HepG2 (cell line): ENCODE results near the gene RBM45. TPM values are rescaled to one million over a fixed set of nuclear protein-coding genes. Genes with fewer than 3 reads are reported as not detected.

Experiments
- ATAC-seq: fragments of 200-7000 bp; cut with Tn5 transposase; 3 replicates; pipeline ENCODE4 v1.9.1; 2020; ENCODE audit warnings: mild to moderate bottlenecking, moderate library complexity
- BruUV-seq: library from RNA; stranded (reverse); fragments of 400-500 nt; replicated peaks from 2 replicates; lab custom pipeline; 2021; lab: Mats Ljungman, UMichigan
- CTCF ChIA-PET: fragments of 300-600 bp; formaldehyde crosslinking; extraction: SDS; loops from one replicate; lab custom pipeline; 2021; ENCODE audit warnings: low total read pairs, inconsistent platforms, low intra/inter-chr PET ratio; lab: Yijun Ruan, JAX
- POLR2A ChIA-PET: fragments of 350-600 bp; sonication (Branson Sonifier 250); formaldehyde crosslinking; loops from one replicate; lab custom pipeline; 2020; ENCODE audit warnings: antibody characterized with exemption, inconsistent platforms; lab: Yijun Ruan, JAX
- DNase-seq: peaks from one replicate; pipeline ENCODE4 v3.0.0-alpha.2; 2015; ENCODE audit warnings: low spot score
- FAIRE-seq: peaks from 3 replicates; lab custom pipeline; 2011; peaks lifted over from hg19 to GRCh38; lab: Jason Lieb, UNC
- H2AFZ ChIP-seq: one replicate; pipeline ENCODE4 v1.6.1; 2011; ENCODE audit warnings: low read length, inconsistent platforms
- H3K27ac ChIP-seq: fragments of 300-600 bp; 3 replicates; pipeline ENCODE4 v1.8.0; 2011; ENCODE audit warnings: mixed run types, mild to moderate bottlenecking, mixed read lengths, low read length, inconsistent platforms; ENCODE audit not compliant: insufficient read depth; ENCODE audit errors: extremely low read length
- H3K27me3 ChIP-seq, 2 experiments: fragments of 200-600 bp in 1 of 2; 2 replicates in 1 of 2; 3 replicates in 1 of 2; pipeline versions ENCODE4 v1.6.0 to v1.8.0; 2011; ENCODE audit warnings: low read length in 2 of 2, mild to moderate bottlenecking in 2 of 2, moderate library complexity in 2 of 2, inconsistent platforms in 1 of 2; ENCODE audit not compliant: insufficient read depth in 2 of 2, control insufficient read depth in 1 of 2
- H3K36me3 ChIP-seq, 2 experiments: fragments of 200-600 bp in 1 of 2; replicated peaks in 1 of 2; 2 replicates in 1 of 2; 3 replicates in 1 of 2; pipeline versions ENCODE4 v1.5.1 to v1.8.0; 2011; ENCODE audit warnings: low read length in 2 of 2, inconsistent platforms in 1 of 2; ENCODE audit not compliant: insufficient read depth in 2 of 2, control insufficient read depth in 1 of 2
- H3K4me1 ChIP-seq: 2 replicates; pipeline ENCODE4 v1.5.1; 2012; ENCODE audit warnings: low read length, inconsistent platforms; ENCODE audit not compliant: insufficient read depth
- H3K4me2 ChIP-seq: 2 replicates; pipeline ENCODE4 v1.6.0; 2011; ENCODE audit warnings: low read depth, low read length, inconsistent platforms
- H3K4me3 ChIP-seq, 3 experiments: fragments of 200-600 bp in 1 of 3; sonication (generic), shearing (Covaris generic) in 1 of 3; replicated peaks in 1 of 3; 2 replicates each; pipeline ENCODE4 v1.5.1; 2011 to 2016; ENCODE audit warnings: low read length in 3 of 3, inconsistent platforms in 2 of 3, low read depth in 2 of 3, mild to moderate bottlenecking in 2 of 3, control low read depth in 1 of 3, mixed read lengths in 1 of 3; ENCODE audit not compliant: insufficient read depth in 1 of 3
- H3K79me2 ChIP-seq: one replicate; pipeline ENCODE4 v1.6.1; 2011; ENCODE audit warnings: low read length, inconsistent platforms; ENCODE audit not compliant: insufficient read depth
- H3K9ac ChIP-seq: 2 replicates; pipeline ENCODE4 v1.6.0; 2011; ENCODE audit warnings: mild to moderate bottlenecking, low read depth, low read length, inconsistent platforms; ENCODE audit not compliant: insufficient read depth
- H3K9me3 ChIP-seq: 2 replicates; pipeline ENCODE4 v1.5.1; 2012; ENCODE audit warnings: mild to moderate bottlenecking, low read length
- H4K20me1 ChIP-seq: 2 replicates; pipeline ENCODE4 v1.6.0; 2011; ENCODE audit warnings: inconsistent platforms, mild to moderate bottlenecking, low read length, moderate library complexity; ENCODE audit not compliant: insufficient read depth
- CCAR2 ChIP-seq: fragments of 200-400 bp; formaldehyde crosslinking; optimal IDR thresholded peaks from 2 replicates; pipeline ENCODE3; 2018; ENCODE audit warnings: low read depth, mild to moderate bottlenecking, low read length, moderate library complexity
- CSRNP2 ChIP-seq: sonication (generic); formaldehyde crosslinking; conservative IDR thresholded peaks from 2 replicates; pipeline ENCODE4 v1.8.0; 2022; ENCODE audit warnings: low read depth, missing genetic modification reagents
- IKZF1 ChIP-seq: fragments of 450-650 bp; IDR thresholded peaks from 2 replicates; pipeline ENCODE4 v1.7.1; 2016
- MYNN ChIP-seq: sonication (generic); formaldehyde crosslinking; IDR thresholded peaks from 2 replicates; pipeline ENCODE4 v1.4.0; 2020; ENCODE audit warnings: mild to moderate bottlenecking, low read depth, missing genetic modification reagents
- NAIF1 ChIP-seq: sonication (generic); formaldehyde crosslinking; IDR thresholded peaks from 2 replicates; pipeline ENCODE4 v1.5.0; 2020; ENCODE audit warnings: mild to moderate bottlenecking, missing genetic modification reagents, borderline replicate concordance
- NCOR1 ChIP-seq: fragments of 200-600 bp; sonication (generic); IDR thresholded peaks from 2 replicates; pipeline ENCODE4 v1.7.0; 2017; ENCODE audit warnings: antibody characterized with exemption, low read length, borderline replicate concordance
- PRDM15 ChIP-seq: sonication (generic); formaldehyde crosslinking; IDR thresholded peaks from 2 replicates; pipeline ENCODE4 v1.4.0; 2020; ENCODE audit warnings: missing genetic modification reagents
- REPIN1 ChIP-seq: sonication (generic); formaldehyde crosslinking; IDR thresholded peaks from 2 replicates; pipeline ENCODE4 v1.8.0; 2022; ENCODE audit warnings: missing genetic modification reagents, low read depth, mild to moderate bottlenecking, borderline replicate concordance
- SCMH1 ChIP-seq: sonication (generic); formaldehyde crosslinking; IDR thresholded peaks from 2 replicates; pipeline ENCODE4 v1.9.0; 2021; ENCODE audit warnings: missing genetic modification reagents, mild to moderate bottlenecking, borderline replicate concordance
- TBP ChIP-seq: sonication (generic); formaldehyde crosslinking; IDR thresholded peaks from 2 replicates; pipeline ENCODE4 v1.5.0; 2020; ENCODE audit warnings: missing genetic modification reagents
- ZNF343 ChIP-seq: sonication (generic); formaldehyde crosslinking; IDR thresholded peaks from 2 replicates; pipeline ENCODE4 v1.4.0; 2020; ENCODE audit warnings: mild to moderate bottlenecking, missing genetic modification reagents
- ZNF598 ChIP-seq: sonication (generic); formaldehyde crosslinking; IDR thresholded peaks from 2 replicates; pipeline ENCODE4 v1.5.1; 2020; ENCODE audit warnings: mild to moderate bottlenecking, missing genetic modification reagents, borderline replicate concordance
- ZNF724P ChIP-seq: sonication (generic); formaldehyde crosslinking; IDR thresholded peaks from 2 replicates; pipeline ENCODE4 v1.8.0; 2022; ENCODE audit warnings: missing genetic modification reagents, borderline replicate concordance
- ZNF775 ChIP-seq: sonication (generic); formaldehyde crosslinking; IDR thresholded peaks from 2 replicates; pipeline ENCODE4 v1.4.0; 2020; ENCODE audit warnings: missing genetic modification reagents, mild to moderate bottlenecking, moderate library complexity, borderline replicate concordance
- WGBS: methylation state at CpG from one replicate; pipeline ENCODE4 v1.1.6; 2017; ENCODE audit warnings: low lambda C conversion rate; 5-methylcytosine and 5-hydroxymethylcytosine counted together
- in situ Hi-C: cut with HindIII; loops from 2 replicates; pipeline ENCODE4 v1.10.0; 2017; ENCODE audit warnings: low pct_unique_long_range_greater_than_20kb; ENCODE audit not compliant: extremely low pct_ligation_motif_present
- intact Hi-C: fragments of 100-400 bp; cut with micrococcal nuclease; formaldehyde crosslinking; loops from one replicate; pipeline ENCODE4 v1.10.0; 2022; ENCODE audit not compliant: unreplicated experiment
- polyA plus RNA-seq, 8 experiments: library from polyadenylated mRNA; depleted of rRNA in 3 of 8; stranded (reverse) in 7 of 8; unstranded in 1 of 8; fragments of >200 nt; fragmentation: Illumina TruSeq in 4 of 8; extraction: Trizol in 4 of 8; gene quantifications; 2 replicates each; pipeline versions ENCODE4 v1.2.1 to v1.2.3, GENCODE V29; 2011 to 2016; ENCODE audit warnings: low read depth in 4 of 8, missing spikeins in 1 of 8, mixed read lengths in 1 of 8; ENCODE audit not compliant: insufficient read depth in 1 of 8
- total RNA-seq, 5 experiments: library from RNA; depleted of rRNA; stranded (reverse); fragments of >200 nt; fragmentation: Illumina TruSeq; extraction: Trizol; gene quantifications; 2 replicates each; pipeline ENCODE4 v1.2.3, GENCODE V29; 2016; ENCODE audit warnings: low read depth in 1 of 5

Gene RBM45
- total and polyA plus RNA-seq, 2 of the 13 experiments (the other 11 are each of a cell fraction or from before 2014, with no cell fraction given) = 5.7 to 25.2 TPM

DNA sequence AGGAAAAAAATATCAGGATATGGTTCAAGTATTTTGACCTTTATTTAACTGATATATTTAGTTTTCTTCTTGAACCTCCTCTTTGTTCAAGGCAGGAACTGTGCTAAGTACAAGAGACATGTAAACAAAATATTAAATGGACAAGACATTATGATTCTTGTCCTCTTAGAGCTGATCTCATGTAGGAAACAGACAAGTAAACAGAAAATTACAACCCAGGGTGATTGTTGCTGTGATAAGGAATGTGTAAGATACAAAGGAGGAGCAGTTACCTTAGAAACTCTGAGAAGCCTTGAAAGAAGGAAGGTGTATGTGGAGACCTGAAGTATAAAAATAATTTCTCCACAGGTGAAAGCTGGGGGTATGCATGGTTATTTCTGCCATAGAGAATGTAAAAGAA, 12.9 kb downstream of the RBM45 start:
- BruUV-seq = no TSS peak

GRCh38 chr2:178125862-178126261, 13.6 kb downstream of the RBM45 start:
- POLR2A ChIA-PET = no interaction called here
- H3K27ac ChIP-seq = no peak overlapping the region
- CTCF ChIA-PET = no interaction called here
- WGBS = 83% methylated on average over 5 of the region's 5 CpGs
- no peaks in the 10 kb centered on the region for H3K27me3 ChIP-seq
- H2AFZ ChIP-seq = no peak overlapping the region
- peaks cover 6 to 10% of the 10 kb centered on the region in 2 experiments for H3K36me3 ChIP-seq
- H3K4me2 ChIP-seq = no peak overlapping the region
- no peak overlapping the region for H3K4me3 ChIP-seq
- intact Hi-C loops = no loop called here
- H3K9me3 ChIP-seq = no peaks in the 10 kb centered on the region
- no peaks in the 10 kb centered on the region for H3K79me2 ChIP-seq
- BruUV-seq = no TSS peak
- DNase-seq = no peak
- no peak for ATAC-seq
- H3K9ac ChIP-seq = no peak overlapping the region
- H4K20me1 ChIP-seq = no peaks in the 10 kb centered on the region
- in situ Hi-C loops = no loop called here
- no peaks in the 10 kb centered on the region for H3K4me1 ChIP-seq
- no peak for FAIRE-seq
- TF ChIP-seq PRDM15 (no peak), MYNN (CRISPR knock-in tag) (no peak), ZNF724P (CRISPR knock-in tag) (no peak), CSRNP2 (CRISPR knock-in tag) (no peak), NCOR1 (no peak), SCMH1 (CRISPR knock-in tag) (no peak), ZNF343 (CRISPR knock-in tag) (no peak), ZNF775 (no peak), CCAR2 (no peak), NAIF1 (no peak), REPIN1 (CRISPR knock-in tag) (no peak), IKZF1 (no peak), TBP (CRISPR knock-in tag) (no peak)

More for the DNA sequence above, 12.9 kb downstream of the RBM45 start:
- ATAC-seq (no peak), DNase-seq (no peak), FAIRE-seq (no peak)
- Histone ChIP-seq H3K9me3 (no peaks in the 10 kb centered on the region), H3K27me3 (no peaks in the 10 kb centered on the region), H3K4me1 (no peaks in the 10 kb centered on the region), H3K79me2 (no peaks in the 10 kb centered on the region), H3K4me3 (no peak overlapping the region), H3K9ac (no peak overlapping the region), H2AFZ (no peak overlapping the region), H3K4me2 (no peak overlapping the region), H3K27ac (no peak overlapping the region), H3K36me3 (peaks cover 6 to 10% of the 10 kb centered on the region in 2 experiments), H4K20me1 (no peaks in the 10 kb centered on the region)
- intact Hi-C loops = no loop called here
- POLR2A ChIA-PET = no interaction called here
- no peak for TF ChIP-seq ZNF598
- in situ Hi-C loops = no loop called here
- CTCF ChIA-PET = no interaction called here
